Psoas muscle (tissue), 8 donors: ENCODE measurements around the gene PACS2. TPM values are rescaled to one million over a fixed set of nuclear protein-coding genes. Genes with fewer than 3 reads are reported as not detected.

Source experiments
- ATAC-seq, 4 donors: fragments of 200-7000 bp; cut with Tn5 transposase; one replicate each; pipeline ENCODE4 v1.9.1; 2020; ENCODE audit warnings: moderate library complexity in 3 of 4, mild to moderate bottlenecking in 2 of 4
- DNase-seq, 2 donors: peaks; one replicate each; pipeline ENCODE4 v3.0.0-alpha.2; 2020
- H3K27ac ChIP-seq: fragments of 200-600 bp; one replicate; pipeline ENCODE4 v1.8.0; 2022
- H3K27me3 ChIP-seq, 3 donors: fragments of 200-600 bp in 1 of 3; one replicate each; pipeline versions ENCODE4 v1.6.1 to v1.8.0; 2013 to 2022; ENCODE audit warnings: low read length in 2 of 3, mild to moderate bottlenecking in 2 of 3, moderate library complexity in 1 of 3; ENCODE audit not compliant: insufficient read depth in 3 of 3
- H3K36me3 ChIP-seq, 2 donors: fragments of 200-600 bp in 1 of 2; one replicate each; pipeline versions ENCODE4 v1.6.1 to v1.8.0; 2013 to 2022; ENCODE audit warnings: low read depth in 1 of 2, mild to moderate bottlenecking in 1 of 2, moderate library complexity in 1 of 2; ENCODE audit not compliant: insufficient read depth in 1 of 2
- H3K4me1 ChIP-seq: fragments of 200-600 bp; one replicate; pipeline ENCODE4 v1.8.0; 2022
- H3K4me3 ChIP-seq: fragments of 200-600 bp; one replicate; pipeline ENCODE4 v1.8.0; 2022; ENCODE audit warnings: mild to moderate bottlenecking
- H3K9me3 ChIP-seq: fragments of 200-600 bp; one replicate; pipeline ENCODE4 v1.8.0; 2022
- WGBS, 3 donors: extraction: QIAGEN DNeasy Blood & Tissue Kit; methylation state at CpG; one replicate each; pipeline versions ENCODE4 v1.1.6 to v1.1.7; 2013; 5-methylcytosine and 5-hydroxymethylcytosine counted together
- intact Hi-C, 2 donors: fragments of 100-400 bp; cut with DNase I; formaldehyde crosslinking; loops; one replicate each; pipeline versions ENCODE4 v1.11.0 to v1.14.2; 2022
- polyA plus RNA-seq, 3 donors: library from polyadenylated mRNA; stranded (reverse); fragments of 200-250 nt; gene quantifications; one replicate each; pipeline ENCODE4 v1.2.3, GENCODE V29; 2013
- total RNA-seq, 4 donors: library from RNA; stranded (reverse); fragmentation: NEBNext Ultra II Directional in 2 of 4; extraction: Animal tissue kit (Norgen Biotek cat#: 25700) in 2 of 4; gene quantifications; one replicate each; pipeline versions ENCODE4 v1.2.1 to v1.2.4, GENCODE V29; 2021 to 2023
- TF ChIP-seq, protein P1 (sequence below): fragments of 200-600 bp; IDR thresholded peaks from one replicate; pipeline ENCODE4 v1.8.0; 2022; ENCODE audit warnings: antibody characterized with exemption
- donor health status: healthy with polysubstance abuse.
- donor health status: DM: no; HTN: no; CAD: no; lungs with moderate emphysema.
- donor health status: Bipolar disorder and iron deficiency.
- donor health status: healthy.
- donor health status: DM: yes; HTN: yes; CAD: no.
- donor health status: DM: no; HTN: no; CAD: no.
- donor health status: DM: no; HTN: no; CAD: no.
- donor health status: DM: yes; HTN: yes; CAD: no.

The PACS2 gene
- total and polyA plus RNA-seq, 7 donors, result 57.1 to 83.1 (median 72.8) TPM

DNA sequence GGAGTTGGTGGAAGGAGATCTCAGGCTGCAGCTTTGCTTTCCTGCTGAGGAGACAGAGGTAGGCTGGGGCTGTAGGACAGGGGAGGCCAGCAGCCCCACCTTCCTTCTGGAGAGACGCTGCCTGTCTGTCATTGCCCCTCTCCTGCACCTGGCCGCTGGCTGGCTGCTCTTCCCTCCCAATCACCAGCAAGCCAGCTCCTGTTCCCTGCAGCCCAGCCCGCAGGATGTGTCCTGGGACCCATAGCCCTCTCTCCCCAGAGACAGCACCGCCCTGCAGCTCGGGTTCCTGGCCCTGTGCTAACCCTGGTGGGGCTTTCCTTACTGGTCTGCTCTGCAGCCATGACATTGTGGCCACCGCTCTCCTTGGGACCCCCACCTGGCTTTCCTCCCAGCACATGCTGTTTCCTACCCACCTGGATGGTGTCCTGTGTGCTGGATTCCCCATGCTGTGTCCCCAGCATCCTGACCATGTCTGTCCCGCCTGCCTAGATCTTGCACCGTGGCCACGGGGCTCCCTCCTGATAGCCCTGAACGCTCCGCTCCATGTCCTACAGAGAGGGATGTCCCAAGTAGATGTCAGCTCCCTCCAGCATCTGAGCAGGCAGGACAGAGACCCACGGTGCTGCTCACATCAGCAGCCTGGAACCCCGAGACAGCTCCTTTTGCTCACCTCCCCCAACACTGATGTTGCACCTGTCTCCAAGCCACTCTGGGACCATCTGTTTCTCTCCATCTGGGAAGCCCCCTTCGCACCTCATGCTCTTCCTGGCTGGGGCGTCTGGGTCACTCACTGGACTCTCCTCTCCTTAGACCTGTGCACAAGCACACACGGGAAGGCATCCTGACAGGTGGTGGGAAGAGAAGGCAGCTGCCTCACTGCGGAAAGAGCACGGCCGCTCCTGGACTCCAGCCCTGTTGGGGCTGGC is 104.0 kb downstream of the PACS2 start:
- DNase-seq (no peak), ATAC-seq (no peak)
- H3K4me1 ChIP-seq, result peaks cover 33% of the 10 kb centered on the region
- WGBS, 3 donors, result 67 to 70% (median 70%) methylated on average over 18 to 19 of the region's 19 CpGs
- H3K36me3 ChIP-seq, result no peaks in the 10 kb centered on the region
- H3K9me3 ChIP-seq, result no peaks in the 10 kb centered on the region
- H3K27me3 ChIP-seq, result no peaks in the 10 kb centered on the region
- H3K27ac ChIP-seq, result peak overlapping the region; percentile 77
- intact Hi-C loops, result loop anchor here in 1 of 2 donors (5.0 kb wide), 1 partner anchor 49 kb away; no protein-coding TSS in a partner anchor
- H3K4me3 ChIP-seq, result peak overlapping the region; percentile 83
- TF ChIP-seq, protein P1, sequence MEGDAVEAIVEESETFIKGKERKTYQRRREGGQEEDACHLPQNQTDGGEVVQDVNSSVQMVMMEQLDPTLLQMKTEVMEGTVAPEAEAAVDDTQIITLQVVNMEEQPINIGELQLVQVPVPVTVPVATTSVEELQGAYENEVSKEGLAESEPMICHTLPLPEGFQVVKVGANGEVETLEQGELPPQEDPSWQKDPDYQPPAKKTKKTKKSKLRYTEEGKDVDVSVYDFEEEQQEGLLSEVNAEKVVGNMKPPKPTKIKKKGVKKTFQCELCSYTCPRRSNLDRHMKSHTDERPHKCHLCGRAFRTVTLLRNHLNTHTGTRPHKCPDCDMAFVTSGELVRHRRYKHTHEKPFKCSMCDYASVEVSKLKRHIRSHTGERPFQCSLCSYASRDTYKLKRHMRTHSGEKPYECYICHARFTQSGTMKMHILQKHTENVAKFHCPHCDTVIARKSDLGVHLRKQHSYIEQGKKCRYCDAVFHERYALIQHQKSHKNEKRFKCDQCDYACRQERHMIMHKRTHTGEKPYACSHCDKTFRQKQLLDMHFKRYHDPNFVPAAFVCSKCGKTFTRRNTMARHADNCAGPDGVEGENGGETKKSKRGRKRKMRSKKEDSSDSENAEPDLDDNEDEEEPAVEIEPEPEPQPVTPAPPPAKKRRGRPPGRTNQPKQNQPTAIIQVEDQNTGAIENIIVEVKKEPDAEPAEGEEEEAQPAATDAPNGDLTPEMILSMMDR, result no peak

DNA sequence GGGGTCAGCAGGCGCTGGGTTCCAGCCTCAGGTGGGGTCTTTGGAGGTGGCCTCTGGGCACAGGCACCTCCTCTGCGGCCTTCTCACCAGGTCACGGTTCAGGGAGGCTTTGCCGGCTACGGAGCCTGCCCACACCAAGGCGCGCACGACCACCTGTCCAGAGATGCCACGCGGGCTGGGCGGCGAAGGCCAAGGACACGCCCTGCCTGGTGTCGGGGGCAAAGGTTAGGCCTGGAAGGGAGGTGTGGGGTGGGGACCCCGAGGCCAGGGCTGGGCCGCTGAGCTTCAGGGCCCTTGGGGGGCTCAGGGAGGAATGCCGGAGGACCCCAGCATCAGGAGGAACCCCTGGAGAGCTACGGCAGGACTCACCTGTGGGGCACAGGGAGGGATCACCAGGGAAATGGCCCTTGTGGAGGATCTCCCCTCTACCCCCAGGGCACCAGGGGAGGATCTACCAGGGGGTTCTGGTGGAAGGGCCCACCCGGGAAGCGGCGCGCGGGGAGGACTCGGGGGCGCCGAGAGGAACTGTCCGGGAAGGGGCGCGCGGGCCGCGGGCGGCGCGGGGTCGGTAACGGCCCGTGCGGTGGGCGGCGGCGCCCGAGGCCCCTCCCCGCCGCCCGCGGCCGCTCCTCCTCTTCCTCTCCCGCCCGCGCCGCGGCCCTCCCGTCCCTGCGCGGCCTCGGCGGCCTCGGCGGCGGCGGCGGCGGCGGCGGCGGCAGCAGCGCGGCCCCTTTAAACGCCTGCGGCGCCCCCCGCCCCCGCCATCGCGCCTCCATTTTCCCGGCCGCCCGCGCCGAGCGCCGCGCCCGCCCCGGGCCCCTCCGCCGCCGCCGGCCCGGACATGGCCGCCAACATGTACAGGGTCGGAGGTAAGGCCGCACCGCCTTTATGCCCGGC is 104.9 kb downstream of the PACS2 start, which contains the start of gene MTA1:
MTA1 (plus strand) TSS at position 633 of the 897 bp plus-strand sequence; CDS start at position 842, 209 bp downstream.
- Histone ChIP-seq H3K36me3 (no peaks in the 10 kb centered on the region), H3K27me3 (no peaks in the 10 kb centered on the region), H3K27ac (peak within 1 kb of the TSS; percentile 77), H3K4me3 (peak within 1 kb of the TSS; percentile 86), H3K4me1 (peaks cover 33% of the 10 kb centered on the region), H3K9me3 (no peaks in the 10 kb centered on the region)
- WGBS, 3 donors, result 3 to 14% (median 5%) methylated on average over 21 to 94 of the region's 96 CpGs
- DNase-seq, result peak; percentile 63 to 64
- intact Hi-C loops, result loop anchor here in 1 of 2 donors (5.0 kb wide), 1 partner anchor 48 kb away; no protein-coding TSS in a partner anchor
- TF ChIP-seq, protein P1, result no peak
- peak in 3 of 4 donors; percentile 40 to 57 (median 55) for ATAC-seq

DNA sequence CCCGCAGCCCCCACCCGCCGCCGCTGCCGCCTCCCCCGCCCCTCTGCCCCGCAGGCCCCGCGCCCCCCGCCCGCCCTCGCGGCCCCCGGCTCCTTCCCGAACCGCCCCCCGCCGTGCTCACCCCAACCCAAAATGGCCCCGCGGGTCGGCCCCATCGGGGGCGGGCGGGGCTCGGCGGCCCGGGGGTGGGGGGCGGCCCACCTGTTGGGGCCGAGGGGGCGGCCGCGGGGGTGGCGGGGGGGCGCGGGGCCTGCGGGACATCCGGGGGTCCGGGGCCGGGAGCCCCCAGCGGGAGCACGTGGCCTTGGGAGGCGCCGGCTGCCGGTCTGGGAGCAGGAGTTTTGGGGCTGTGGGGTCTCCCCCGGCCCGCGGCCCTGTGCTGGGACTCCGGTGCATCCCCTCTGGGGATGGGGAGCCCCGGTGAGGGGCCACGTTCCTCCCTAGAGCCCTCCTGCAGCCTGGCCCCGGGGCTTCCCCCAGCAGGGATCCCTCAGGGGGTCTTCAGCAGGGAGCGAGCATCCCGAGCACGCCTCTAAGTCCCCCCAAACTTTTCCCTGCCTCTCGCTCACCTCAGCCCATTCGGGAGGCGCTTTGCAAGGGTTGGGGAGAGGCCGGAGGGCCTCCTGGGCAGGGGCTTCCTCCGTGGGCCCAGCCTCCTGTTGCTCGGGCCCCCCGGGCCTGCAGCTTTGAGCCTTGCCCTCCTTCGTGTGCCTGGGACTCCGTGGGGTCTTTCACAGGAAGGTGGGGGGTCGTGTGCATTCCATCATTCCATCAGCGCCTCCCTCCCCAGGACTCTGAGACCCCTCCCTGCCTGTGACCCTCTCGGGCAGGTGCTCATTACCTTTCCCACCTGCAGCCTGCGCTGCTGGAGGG is 105.8 kb downstream of the PACS2 start:
- Histone ChIP-seq H3K4me3 (peak overlapping the region; percentile 86), H3K27ac (peak overlapping the region; percentile 73), H3K36me3 (no peaks in the 10 kb centered on the region), H3K27me3 (no peaks in the 10 kb centered on the region), H3K4me1 (peaks cover 33% of the 10 kb centered on the region), H3K9me3 (no peaks in the 10 kb centered on the region)
- WGBS, 3 donors, result 5 to 20% (median 11%) methylated on average over 20 to 58 of the region's 67 CpGs
- ATAC-seq (no peak), DNase-seq (no peak)
- TF ChIP-seq, protein P1, result no peak
- intact Hi-C loops, result no loop called here
